ENCODE measurements around the gene RAB1B. TPM values are rescaled to one million over a fixed set of nuclear protein-coding genes. Genes with fewer than 3 reads are reported as not detected.
"Not testable (repeated sequence)": the region's sequence is repeated elsewhere in the genome, so short reads cannot be mapped to it uniquely, and the experiment has no call there.

RAB1B gene
- total RNA-seq, 1 donor from 2014 or later, result 64.3 TPM

DNA sequence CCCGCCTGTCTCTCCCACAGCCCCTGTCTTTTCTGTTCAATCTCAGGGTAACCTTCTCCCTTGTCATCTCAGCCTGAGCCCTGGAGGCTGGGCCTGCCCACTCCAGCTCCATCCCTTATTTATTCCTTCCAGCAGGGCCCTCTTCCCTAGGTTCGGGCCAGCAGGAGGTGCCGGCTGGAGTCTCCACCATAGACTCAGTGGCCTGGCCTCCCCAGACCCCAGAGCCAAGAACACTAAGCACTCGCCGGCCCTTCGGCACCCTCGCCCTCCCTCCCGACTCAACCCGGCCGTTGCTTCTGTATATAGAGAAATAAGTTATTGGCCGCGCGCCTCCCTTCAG lies 1.4 kb upstream of the RAB1B start:
- no peak for DNase-seq (ENCODE audit: low read depth in 2 of 2)

- DNase-seq (ENCODE audit: low read depth in 2 of 2), result peak; percentile 71 to 92
Measured at GRCh38 chr11:66267379-66268243, 828 bp upstream of the RAB1B start.

- peak in 1 of 2 donors; percentile 22 for DNase-seq (ENCODE audit: low read depth in 2 of 2)
Measured at GRCh38 chr11:66268952-66269905, 790 bp downstream of the RAB1B start.

- no peak for DNase-seq (ENCODE audit: low read depth in 2 of 2)
Measured at GRCh38 chr11:66271816-66272215, 3.4 kb downstream of the RAB1B start.

- no peak for DNase-seq (ENCODE audit: low read depth in 2 of 2)
Measured at GRCh38 chr11:66272596-66272995, 4.2 kb downstream of the RAB1B start.

DNA sequence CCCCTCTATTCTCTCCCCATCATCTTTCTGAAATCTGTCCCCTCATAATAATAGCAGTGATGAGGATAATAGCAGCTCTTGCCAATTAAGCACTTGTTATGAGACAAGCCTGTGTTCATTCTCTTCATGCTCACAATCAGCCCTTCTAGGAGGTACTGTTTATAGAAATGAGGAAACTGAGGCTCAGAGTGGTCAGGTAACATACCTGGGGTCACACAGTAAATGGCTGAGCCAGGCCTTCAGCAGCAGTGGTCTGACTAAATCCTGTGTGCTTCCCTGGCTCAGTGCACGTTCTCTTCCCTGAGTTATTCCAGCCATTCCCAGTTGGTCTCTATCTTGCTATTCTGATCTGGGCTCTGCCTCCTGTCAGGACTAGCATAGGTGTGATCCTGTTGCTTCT lies 5.8 kb downstream of the RAB1B start:
- DNase-seq (ENCODE audit: low read depth in 2 of 2), result no peak

DNA sequence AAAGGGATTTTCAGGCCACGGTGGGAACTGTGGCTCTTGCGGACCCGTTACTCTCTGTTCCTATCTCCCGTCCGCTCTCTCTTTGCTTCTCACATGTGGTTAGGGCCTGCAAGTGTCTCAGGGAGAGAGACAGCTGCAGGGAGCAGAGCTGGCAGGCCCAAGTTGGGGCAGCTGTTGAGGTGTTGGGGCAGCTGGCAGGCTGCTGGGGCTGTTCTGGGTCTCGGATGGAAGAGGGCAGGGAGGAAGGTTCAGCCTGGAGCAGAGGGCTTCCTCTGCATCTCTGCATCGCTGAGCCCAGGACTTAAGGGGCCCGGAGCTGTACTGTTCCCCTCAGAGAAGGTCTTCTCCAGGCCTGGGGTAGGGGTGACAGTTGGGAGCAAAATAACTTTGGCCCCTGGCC lies 7.0 kb downstream of the RAB1B start:
- no peak for DNase-seq (ENCODE audit: low read depth in 2 of 2)

GRCh38 chr11:66275984-66276612 lies 7.7 kb downstream of the RAB1B start:
- DNase-seq (ENCODE audit: low read depth in 2 of 2), result no peak

DNA sequence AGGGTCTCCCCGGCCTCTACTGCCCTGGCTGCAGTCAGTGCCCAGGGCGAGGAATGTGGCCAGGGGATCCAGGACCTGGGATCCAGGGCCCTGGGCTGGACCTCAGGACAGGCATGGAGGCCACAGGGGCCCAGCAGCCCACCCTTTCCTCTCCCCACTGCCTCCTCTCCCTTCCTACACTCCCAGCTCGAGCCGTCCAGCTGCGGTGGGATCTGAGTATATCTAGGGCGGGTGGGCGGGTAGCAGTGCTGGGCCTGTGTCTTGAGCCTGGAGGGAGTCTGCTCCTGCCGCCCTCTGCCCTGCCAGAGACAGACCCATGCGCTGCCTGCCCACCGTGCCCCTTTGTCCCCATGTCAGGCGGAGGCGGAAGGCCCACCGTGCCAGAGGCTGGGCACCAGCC lies 8.2 kb downstream of the RAB1B start:
- DNase-seq (ENCODE audit: low read depth in 2 of 2), result not testable (repeated sequence)

GRCh38 chr11:66277064-66277463 lies 8.6 kb downstream of the RAB1B start:
- DNase-seq (ENCODE audit: low read depth in 2 of 2), result not testable (repeated sequence)

DNA sequence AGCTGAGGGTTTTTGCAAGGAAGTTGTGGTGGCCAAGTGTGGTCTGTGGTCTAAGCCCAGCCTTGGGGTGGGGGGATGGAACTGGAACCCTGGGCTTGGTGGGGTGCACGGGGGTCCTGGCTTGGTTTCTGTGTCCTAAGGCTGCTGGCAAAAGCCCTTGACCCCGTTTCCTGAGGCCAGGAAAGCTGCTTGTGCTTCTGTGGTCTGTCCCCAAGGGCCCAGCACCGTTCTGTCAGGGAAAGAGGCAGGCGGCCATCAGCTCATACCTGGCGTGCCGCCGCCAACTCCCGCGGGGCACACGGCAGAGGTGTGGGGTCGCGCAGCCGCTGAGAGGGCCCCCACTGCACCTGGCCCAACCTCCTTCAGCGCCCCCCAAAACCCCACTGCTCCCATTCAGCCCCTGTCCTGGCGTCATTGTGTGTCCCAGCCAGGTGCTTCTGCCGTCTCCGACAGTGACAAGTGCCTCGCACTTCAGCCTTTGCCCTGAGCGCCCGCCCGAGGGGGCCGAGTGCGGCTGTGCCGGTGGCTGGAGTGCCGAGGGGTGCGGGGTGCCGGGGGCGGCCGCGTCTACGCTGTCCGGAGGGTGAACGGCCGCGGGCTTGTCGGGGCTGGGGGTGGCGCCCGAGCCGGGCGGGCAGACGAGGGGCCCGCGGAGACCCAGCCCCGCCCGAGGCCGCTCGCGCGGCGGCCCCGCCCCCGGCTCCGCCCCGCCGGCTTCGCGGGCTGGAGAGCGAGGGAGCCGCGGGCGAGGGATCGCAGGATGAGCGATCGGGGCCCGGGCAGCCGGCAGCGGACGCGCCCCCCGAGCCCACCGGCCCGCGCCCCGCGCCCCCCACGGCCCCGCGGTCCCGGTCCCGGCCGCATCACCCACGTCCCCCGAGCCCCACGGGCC lies 9.3 kb downstream of the RAB1B start, which contains the start of gene CNIH2:
TSS of gene CNIH2 (plus strand) at position 705 of the 892 bp plus-strand sequence. CDS start 282 bp downstream, outside the sequence.
- peak in 1 of 2 donors; percentile 18 for DNase-seq (ENCODE audit: low read depth in 2 of 2)

DNA sequence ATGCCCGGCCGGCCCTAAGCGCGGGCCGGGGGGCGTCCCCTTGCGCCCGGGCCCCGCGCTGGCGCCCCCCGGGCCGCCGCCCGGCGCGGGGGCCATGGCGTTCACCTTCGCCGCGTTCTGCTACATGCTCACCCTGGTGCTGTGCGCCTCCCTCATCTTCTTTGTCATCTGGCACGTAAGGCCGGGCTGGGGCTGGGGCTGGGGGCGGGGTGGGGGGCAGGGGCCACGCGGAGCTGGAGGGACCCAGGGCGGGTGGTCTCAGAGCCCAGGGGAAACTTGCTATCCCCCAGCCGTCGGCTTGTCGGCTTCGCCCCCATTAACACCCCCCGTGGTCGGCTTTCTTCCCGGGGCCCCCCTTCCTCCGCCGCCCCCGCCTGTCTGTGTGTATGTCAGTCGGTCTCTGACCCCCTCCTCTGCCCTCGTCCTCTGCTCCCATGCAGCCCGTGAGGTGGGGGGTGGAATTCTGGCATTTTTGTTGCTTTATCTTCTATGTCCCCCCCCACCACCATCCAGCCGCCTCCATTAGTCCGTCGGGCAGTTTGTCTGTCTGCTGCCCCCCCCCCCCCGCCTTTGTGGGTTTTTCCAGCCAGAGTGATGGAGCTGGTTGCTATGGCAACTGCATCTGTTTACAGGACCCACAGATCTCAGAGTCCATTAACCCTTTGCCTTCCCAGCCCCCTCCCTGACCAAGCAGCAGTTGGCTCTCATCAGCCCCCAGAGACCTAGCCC lies 10.1 kb downstream of the RAB1B start:
- DNase-seq (ENCODE audit: low read depth in 2 of 2), result no peak

GRCh38 chr11:66279092-66279734 lies 10.8 kb downstream of the RAB1B start:
- DNase-seq (ENCODE audit: low read depth in 2 of 2), result no peak

GRCh38 chr11:66280428-66280827 lies 12.0 kb downstream of the RAB1B start:
- no peak for DNase-seq (ENCODE audit: low read depth in 2 of 2)

- DNase-seq (ENCODE audit: low read depth in 2 of 2), result no peak
Measured at GRCh38 chr11:66281001-66281400, 12.6 kb downstream of the RAB1B start.

GRCh38 chr11:66281776-66282467 lies 13.5 kb downstream of the RAB1B start:
- no peak for DNase-seq (ENCODE audit: low read depth in 2 of 2)

DNA sequence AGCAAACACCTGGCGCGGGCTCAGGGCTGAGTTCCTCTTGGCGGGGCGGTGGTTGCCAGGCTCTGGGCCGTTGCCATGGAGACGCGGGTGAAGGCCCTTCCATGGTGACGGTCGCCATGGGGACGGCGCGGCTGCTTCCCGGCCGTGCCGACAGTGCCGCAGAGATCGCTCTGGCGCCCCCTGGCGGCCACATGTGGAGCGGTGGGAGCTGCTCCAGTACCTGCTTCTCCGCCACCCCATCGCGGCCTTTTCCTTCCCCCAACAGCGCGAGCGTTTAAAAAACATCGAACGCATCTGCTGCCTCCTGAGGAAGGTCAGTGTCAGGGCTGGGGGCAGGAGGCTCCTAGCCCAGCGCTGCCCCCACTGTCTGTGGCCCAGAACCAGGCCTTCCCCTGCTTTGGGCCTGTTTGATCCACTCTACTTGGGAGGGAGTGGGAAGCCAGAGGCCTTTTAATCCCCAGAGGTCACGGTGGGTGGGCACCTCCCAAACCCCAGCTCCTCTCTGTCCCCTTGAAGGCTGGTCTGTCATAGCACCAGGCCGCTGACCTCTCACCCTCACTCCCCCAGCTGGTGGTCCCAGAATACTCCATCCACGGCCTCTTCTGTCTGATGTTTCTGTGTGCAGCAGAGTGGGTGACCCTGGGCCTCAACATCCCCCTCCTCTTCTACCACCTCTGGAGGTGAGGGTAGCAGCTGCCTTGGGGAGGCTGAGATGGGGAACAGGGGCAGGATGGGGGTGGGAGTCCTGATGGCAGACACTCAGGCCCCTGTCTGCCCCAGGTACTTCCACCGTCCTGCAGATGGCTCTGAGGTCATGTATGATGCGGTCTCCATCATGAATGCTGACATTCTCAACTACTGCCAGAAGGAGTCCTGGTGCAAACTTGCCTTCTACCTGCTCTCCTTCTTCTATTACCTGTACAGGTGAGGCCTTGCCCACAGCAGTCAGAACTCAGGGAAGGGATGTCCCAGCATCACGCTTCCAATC lies 14.3 kb downstream of the RAB1B start:
- DNase-seq (ENCODE audit: low read depth in 2 of 2), result peak; percentile 91 to 96
